SU-DHL-6 (cell line): ENCODE results near the gene CFAP58.

Source experiments
- H2AFZ ChIP-seq: fragments of 200-600 bp; sonication (generic); 2 replicates; pipeline ENCODE4 v1.6.1; 2014; ENCODE audit warnings: low read depth, mild to moderate bottlenecking, moderate library complexity, mixed read lengths, antibody characterized with exemption, low read length; ENCODE audit not compliant: severe bottlenecking
- H3F3A ChIP-seq: fragments of 200-600 bp; shearing (Covaris generic); 2 replicates; pipeline ENCODE4 v1.6.0; 2016; ENCODE audit warnings: antibody characterized with exemption, mild to moderate bottlenecking; ENCODE audit not compliant: insufficient read depth
- H3K27ac ChIP-seq: fragments of 200-600 bp; sonication (generic); 2 replicates; pipeline ENCODE4 v1.5.1; 2016; ENCODE audit warnings: low read depth, mild to moderate bottlenecking, low read length, moderate library complexity, mixed read lengths
- H3K27me3 ChIP-seq: fragments of 200-600 bp; sonication (generic), shearing (Covaris generic); 2 replicates; pipeline ENCODE4 v1.6.0; 2014; ENCODE audit warnings: mild to moderate bottlenecking, low read length
- H3K36me3 ChIP-seq: fragments of 200-600 bp; sonication (generic); 2 replicates; pipeline ENCODE4 v1.6.1; 2014; ENCODE audit warnings: mild to moderate bottlenecking, low read length, mixed read lengths
- H3K4me2 ChIP-seq: fragments of 300-600, 200-600 bp; shearing (Covaris generic), sonication (generic); 2 replicates; pipeline ENCODE4 v1.6.0; 2014; ENCODE audit warnings: low read length, low read depth, mild to moderate bottlenecking; ENCODE audit not compliant: poor library complexity, severe bottlenecking
- H3K4me3 ChIP-seq: fragments of 200-600 bp; sonication (generic); 2 replicates; pipeline ENCODE4 v1.5.1; 2014; ENCODE audit warnings: antibody characterized with exemption, low read length, mild to moderate bottlenecking, mixed read lengths; ENCODE audit not compliant: insufficient read depth, poor library complexity, severe bottlenecking
- H3K79me2 ChIP-seq: fragments of 200-600 bp; sonication (generic); 2 replicates; pipeline ENCODE4 v1.6.1; 2014; ENCODE audit warnings: mild to moderate bottlenecking, low read length, moderate library complexity; ENCODE audit not compliant: insufficient read depth
- H3K9ac ChIP-seq: fragments of 200-600 bp; sonication (generic); 2 replicates; pipeline ENCODE4 v1.7.0; 2014; ENCODE audit warnings: mild to moderate bottlenecking, low read length
- H3K9me2 ChIP-seq: fragments of 200-600 bp; sonication (generic); replicated peaks from 2 replicates; pipeline ENCODE4 v1.6.1; 2014; ENCODE audit warnings: low read length; ENCODE audit not compliant: insufficient read depth
- H3K9me3 ChIP-seq: fragments of 200-600 bp; sonication (generic); 2 replicates; pipeline ENCODE4 v1.6.1; 2014; ENCODE audit warnings: low read length, mixed read lengths; ENCODE audit not compliant: insufficient read depth
- H4K20me1 ChIP-seq: fragments of 200-600 bp; sonication (generic); 2 replicates; pipeline ENCODE4 v1.6.1; 2014; ENCODE audit warnings: low read depth, mild to moderate bottlenecking, antibody characterized with exemption, low read length, moderate library complexity, mixed read lengths
- EZH2phosphoT487 ChIP-seq: fragments of 200-600 bp; sonication (generic), shearing (Covaris generic); conservative IDR thresholded peaks from 2 replicates; pipeline ENCODE4 v1.6.1; 2018; ENCODE audit warnings: mild to moderate bottlenecking, antibody characterized with exemption, low read length, moderate library complexity, mixed read lengths
- TF ChIP-seq, protein P1 (sequence below): fragments of 200-600 bp; sonication (generic); IDR thresholded peaks from one replicate; pipeline ENCODE4 v1.5.1; 2017; ENCODE audit warnings: antibody characterized with exemption, mild to moderate bottlenecking, low read length, moderate library complexity; ENCODE audit not compliant: insufficient read depth, poor library complexity, severe bottlenecking

Gene CFAP58

DNA sequence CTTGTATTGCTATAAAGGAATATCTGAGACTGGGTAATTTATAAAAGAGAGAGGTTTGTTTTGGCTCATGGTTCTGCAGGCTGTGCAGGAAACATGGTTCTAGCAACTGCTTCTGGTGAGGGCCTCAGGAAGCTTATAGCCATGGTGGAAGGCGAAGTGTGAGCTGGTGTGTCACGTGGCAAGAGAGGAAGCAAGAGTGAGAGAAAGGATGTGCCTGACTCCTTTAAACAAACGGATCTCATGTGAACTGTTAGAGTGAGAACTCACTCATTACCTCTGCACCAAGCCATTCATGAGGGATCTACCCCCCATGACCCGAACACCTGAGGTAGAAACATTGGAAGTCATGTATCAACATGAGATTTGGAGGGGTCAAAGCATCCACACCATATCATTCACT is 7.7 kb upstream of the CFAP58 start:
- Histone ChIP-seq H3F3A (no peaks in the 10 kb centered on the region), H3K9me2 (no peaks in the 10 kb centered on the region), H3K9me3 (no peaks in the 10 kb centered on the region), H3K27ac (no peak overlapping the region), H4K20me1 (no peaks in the 10 kb centered on the region), H3K79me2 (no peaks in the 10 kb centered on the region), H2AFZ (no peak overlapping the region), H3K4me3 (no peak overlapping the region), H3K27me3 (no peaks in the 10 kb centered on the region), H3K9ac (no peak overlapping the region), H3K4me2 (no peak overlapping the region), H3K36me3 (no peaks in the 10 kb centered on the region)
- TF ChIP-seq, protein P1, sequence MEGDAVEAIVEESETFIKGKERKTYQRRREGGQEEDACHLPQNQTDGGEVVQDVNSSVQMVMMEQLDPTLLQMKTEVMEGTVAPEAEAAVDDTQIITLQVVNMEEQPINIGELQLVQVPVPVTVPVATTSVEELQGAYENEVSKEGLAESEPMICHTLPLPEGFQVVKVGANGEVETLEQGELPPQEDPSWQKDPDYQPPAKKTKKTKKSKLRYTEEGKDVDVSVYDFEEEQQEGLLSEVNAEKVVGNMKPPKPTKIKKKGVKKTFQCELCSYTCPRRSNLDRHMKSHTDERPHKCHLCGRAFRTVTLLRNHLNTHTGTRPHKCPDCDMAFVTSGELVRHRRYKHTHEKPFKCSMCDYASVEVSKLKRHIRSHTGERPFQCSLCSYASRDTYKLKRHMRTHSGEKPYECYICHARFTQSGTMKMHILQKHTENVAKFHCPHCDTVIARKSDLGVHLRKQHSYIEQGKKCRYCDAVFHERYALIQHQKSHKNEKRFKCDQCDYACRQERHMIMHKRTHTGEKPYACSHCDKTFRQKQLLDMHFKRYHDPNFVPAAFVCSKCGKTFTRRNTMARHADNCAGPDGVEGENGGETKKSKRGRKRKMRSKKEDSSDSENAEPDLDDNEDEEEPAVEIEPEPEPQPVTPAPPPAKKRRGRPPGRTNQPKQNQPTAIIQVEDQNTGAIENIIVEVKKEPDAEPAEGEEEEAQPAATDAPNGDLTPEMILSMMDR: no peak
- TF ChIP-seq EZH2phosphoT487: no peak

DNA sequence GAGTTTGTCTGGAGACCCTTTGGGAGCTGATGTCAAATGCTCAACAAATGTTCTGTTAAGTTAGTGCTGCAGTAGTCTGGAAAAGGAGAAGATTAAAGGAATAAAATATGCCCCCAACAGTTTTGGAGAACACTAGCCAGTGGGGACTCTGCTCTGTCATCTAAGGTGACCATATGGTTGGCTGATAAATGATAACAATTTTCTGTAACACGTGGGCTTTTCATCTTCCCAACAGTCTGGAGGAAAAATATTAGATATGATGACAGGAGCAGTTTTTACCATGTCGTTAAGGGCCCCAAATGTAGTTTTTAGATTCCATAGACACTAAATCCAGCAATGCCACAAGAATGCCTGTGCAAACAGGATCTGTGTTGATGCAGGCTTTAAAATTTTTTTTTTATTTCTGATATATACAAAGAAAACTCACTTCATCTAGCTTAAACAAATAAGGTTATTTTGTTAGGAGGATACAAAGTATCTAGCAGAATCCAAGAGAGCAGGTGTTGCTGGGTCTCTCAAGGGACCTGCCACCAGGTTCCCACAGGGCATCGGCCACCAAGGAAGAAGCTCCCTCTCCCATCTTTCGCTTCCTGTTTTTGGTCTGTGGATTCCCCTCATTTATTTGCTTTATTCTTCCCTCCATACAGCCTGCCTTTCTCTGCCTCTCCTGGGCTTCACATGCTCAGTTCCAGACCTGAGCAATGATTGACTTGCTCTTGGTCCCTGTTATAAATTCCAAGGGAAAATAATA is 6.2 kb upstream of the CFAP58 start:
- Histone ChIP-seq H3K4me2 (no peak overlapping the region), H3K27me3 (no peaks in the 10 kb centered on the region), H3K9ac (no peak overlapping the region), H3K27ac (no peak overlapping the region), H3F3A (no peaks in the 10 kb centered on the region), H3K79me2 (no peaks in the 10 kb centered on the region), H3K9me3 (no peaks in the 10 kb centered on the region), H3K36me3 (no peaks in the 10 kb centered on the region), H3K4me3 (no peak overlapping the region), H2AFZ (no peak overlapping the region), H4K20me1 (no peaks in the 10 kb centered on the region), H3K9me2 (no peaks in the 10 kb centered on the region)
- TF ChIP-seq, protein P1: no peak
- TF ChIP-seq EZH2phosphoT487: no peak

DNA sequence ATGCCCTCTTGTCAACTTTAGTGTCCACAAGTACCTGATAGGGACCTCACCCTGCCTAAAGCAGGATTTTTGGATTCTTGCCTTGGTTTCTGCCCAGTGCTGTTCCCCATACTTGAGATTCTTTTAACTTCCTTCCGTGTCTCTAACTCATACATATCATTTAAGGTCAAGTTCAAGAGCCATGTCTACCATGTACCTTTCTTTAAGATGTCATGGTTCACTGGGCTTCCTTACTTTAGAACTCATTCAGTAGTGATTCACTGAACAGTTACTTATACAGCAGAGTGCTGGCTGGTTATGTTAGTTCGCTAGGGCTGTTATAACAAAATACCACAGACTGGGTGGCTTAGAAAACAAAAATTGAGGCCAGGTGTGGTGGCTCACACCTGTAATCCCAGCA is 5.0 kb upstream of the CFAP58 start:
- no peak overlapping the region for H2AFZ ChIP-seq
- no peak overlapping the region for H3K9ac ChIP-seq

More for the DNA sequence above, 5.0 kb upstream of the CFAP58 start:
- H3K79me2 ChIP-seq: no peaks in the 10 kb centered on the region
- H3K27me3 ChIP-seq: no peaks in the 10 kb centered on the region
- no peaks in the 10 kb centered on the region for H3K9me2 ChIP-seq
- no peak overlapping the region for H3K27ac ChIP-seq
- H3K36me3 ChIP-seq: no peaks in the 10 kb centered on the region
- no peaks in the 10 kb centered on the region for H3K9me3 ChIP-seq
- H3K4me2 ChIP-seq: no peak overlapping the region
- no peaks in the 10 kb centered on the region for H4K20me1 ChIP-seq
- no peak overlapping the region for H3K4me3 ChIP-seq
- H3F3A ChIP-seq: no peaks in the 10 kb centered on the region
- TF ChIP-seq EZH2phosphoT487: no peak
- TF ChIP-seq, protein P1: no peak
